Measurements from ENCODE around the gene SFMBT2. TPM values are rescaled to one million over a fixed set of nuclear protein-coding genes. Genes with fewer than 3 reads are reported as not detected.

Gene SFMBT2
- total and polyA plus RNA-seq, 2 of the 4 experiments (the other 2 are of a cell fraction), result 0.70 to 1.3 TPM

- CTCF ChIA-PET, result no interaction called here
- no peak overlapping the region for H4K91ac ChIP-seq (ENCODE audit: insufficient read depth, low read depth, low read length)
- no peaks in the 10 kb centered on the region for H3K79me1 ChIP-seq (ENCODE audit: low read depth in 1 of 2, low read length in 2 of 2)
- H2BK20ac ChIP-seq (ENCODE audit: low read depth, low read length), result no peak overlapping the region
- no peak overlapping the region for H3K4me2 ChIP-seq (ENCODE audit: low read depth, low read length)
- no peak overlapping the region for H3K9ac ChIP-seq (ENCODE audit: low read depth, low read length)
- no peak overlapping the region for H2AK5ac ChIP-seq (ENCODE audit: low read depth, low read length)
- no peak overlapping the region for H2AFZ ChIP-seq (replicated peaks; ENCODE audit: low read length, poor library complexity)
- intact Hi-C loops (cut with micrococcal nuclease), result no loop called here
- H3K27ac ChIP-seq (ENCODE audit: insufficient read depth, low read length), result no peak overlapping the region
- H3K36me3 ChIP-seq (ENCODE audit: control insufficient read depth, insufficient read depth, low read length), result no peaks in the 10 kb centered on the region
- H2BK5ac ChIP-seq (ENCODE audit: low read depth, low read length, poor library complexity, severe bottlenecking), result no peak overlapping the region
- H2AK9ac ChIP-seq (replicated peaks; ENCODE audit: low read depth, low read length, poor library complexity), result no peak overlapping the region
- no peak overlapping the region for H3K18ac ChIP-seq (ENCODE audit: low read depth, low read length)
- H3K14ac ChIP-seq (replicated peaks; ENCODE audit: low read depth, low read length), result no peak overlapping the region
- DNase-seq, result no peak
- H3K4ac ChIP-seq (ENCODE audit: low read depth, low read length), result no peak overlapping the region
- no peaks in the 10 kb centered on the region for H3K4me1 ChIP-seq (ENCODE audit: control insufficient read depth, insufficient read depth, low read length)
- H2BK15ac ChIP-seq (ENCODE audit: low read depth, low read length), result no peak overlapping the region
- in situ Hi-C loops (cut with MboI; ENCODE audit: low sequenced_read_pairs), result no loop called here
- 67% methylated on average over 4 of the region's 9 CpGs; no CpG with 5 or more reads in 1 of the 2 experiments for WGBS, 2 experiments (ENCODE audit: extremely low coverage in 2 of 2, insufficient read length in 1 of 2)
- no peak overlapping the region for H2BK120ac ChIP-seq (ENCODE audit: low read depth, low read length)
- dilution Hi-C loops (cut with HindIII; ENCODE audit: low sequenced_read_pairs, unreplicated experiment), result no loop called here
- H4K8ac ChIP-seq (ENCODE audit: low read depth in 2 of 2, low read length in 2 of 2), result no peak overlapping the region
- H3K56ac ChIP-seq (ENCODE audit: extremely low read depth, insufficient read depth, low read length), result no peak overlapping the region
- no peak for ATAC-seq (ENCODE audit: low read depth)
- TF ChIP-seq POLR2A (IDR thresholded peaks at IDR 0.05; ENCODE audit: low read depth, low read length) (no peak), MXI1 (IDR thresholded peaks at IDR 0.05; ENCODE audit: borderline replicate concordance, low read depth, low read length) (no peak), FOS (IDR thresholded peaks at IDR 0.05; ENCODE audit: low read depth, low read length) (no peak), USF2 (IDR thresholded peaks at IDR 0.05; ENCODE audit: low read depth, low read length) (no peak), CHD1 (IDR thresholded peaks at IDR 0.05; ENCODE audit: low read depth, low read length) (no peak), CTCF (conservative IDR thresholded peaks at IDR 0.05; ENCODE audit: low read depth, low read length) (no peak), MAFK (IDR thresholded peaks at IDR 0.05; ENCODE audit: low read depth, low read length) (no peak), RAD21 (IDR thresholded peaks at IDR 0.05; ENCODE audit: low read length) (no peak), RFX5 (IDR thresholded peaks at IDR 0.05; ENCODE audit: low read depth, low read length) (no peak), CEBPB (IDR thresholded peaks at IDR 0.05; ENCODE audit: low read depth, low read length) (no peak), MAZ (IDR thresholded peaks at IDR 0.05; ENCODE audit: borderline replicate concordance, low read depth, low read length) (no peak), NFE2L2 (IDR thresholded peaks at IDR 0.05; ENCODE audit: low read depth, low read length) (no peak), ELK1 (IDR thresholded peaks at IDR 0.05; ENCODE audit: borderline replicate concordance, low read depth, low read length) (no peak), RCOR1 (IDR thresholded peaks at IDR 0.05; ENCODE audit: insufficient replicate concordance, low read length) (no peak)
- no peaks in the 10 kb centered on the region for H3K27me3 ChIP-seq (ENCODE audit: control insufficient read depth, insufficient read depth, low read length)
- BruUV-seq (replicated peaks), result no TSS peak
- POLR2A ChIA-PET (ENCODE audit: unreplicated experiment), result no interaction called here
- no peaks in the 10 kb centered on the region for H3K9me1 ChIP-seq (ENCODE audit: insufficient read depth, low read length)
- no peak overlapping the region for H3K4me3 ChIP-seq (ENCODE audit: insufficient read depth, low read depth, low read length)
- no peak overlapping the region for H4K5ac ChIP-seq (ENCODE audit: low read depth, low read length)
- H4K20me1 ChIP-seq (ENCODE audit: insufficient read depth, low read length), result no peaks in the 10 kb centered on the region
- no peak overlapping the region for H3K23ac ChIP-seq (ENCODE audit: low read depth, low read length)
- no peaks in the 10 kb centered on the region for H3K9me3 ChIP-seq (ENCODE audit: control insufficient read depth, insufficient read depth, low read length)
These were observed 92.0 kb downstream of the SFMBT2 start for GRCh38 chr10:7318836-7319235.

Measured in IMR-90 (cell line).